HEK293 (cell line): Measurements from ENCODE around the gene EIF4G3.
A peak's percentile ranks its signal among the peaks of the same experiment; 100 is the strongest.

Experiments
- CTCF ChIA-PET: fragments of 350-600 bp; formaldehyde crosslinking; extraction: SDS; loops from one replicate; lab custom pipeline; 2021; ENCODE audit warnings: antibody characterized with exemption; lab: Yijun Ruan, JAX
- POLR2A ChIA-PET: fragments of 300-600 bp; formaldehyde crosslinking; extraction: SDS; loops from one replicate; lab custom pipeline; 2020; ENCODE audit warnings: antibody characterized with exemption, inconsistent platforms; lab: Yijun Ruan, JAX
- H3K27ac ChIP-seq: fragments of 200-500 bp; sonication (Bioruptor generic); 2 replicates; pipeline ENCODE4 v1.5.1; 2014; ENCODE audit warnings: low read depth, low read length, control low read depth, inconsistent platforms; ENCODE audit errors: extremely low read depth
- H3K36me3 ChIP-seq, 2 experiments: fragments of 200-500 bp in 1 of 2; sonication (Bioruptor generic) in 1 of 2; 1 replicate in 1 of 2; 2 replicates in 1 of 2; pipeline ENCODE4 v1.5.1; 2014 to 2017; ENCODE audit warnings: inconsistent platforms in 2 of 2, low read length in 2 of 2; ENCODE audit not compliant: control insufficient read depth in 2 of 2, insufficient read depth in 1 of 2
- H3K4me1 ChIP-seq: fragments of 200-500 bp; sonication (Bioruptor generic); 2 replicates; pipeline ENCODE4 v1.5.1; 2014; ENCODE audit warnings: mild to moderate bottlenecking, low read length, inconsistent platforms; ENCODE audit not compliant: control insufficient read depth, insufficient read depth
- H3K4me3 ChIP-seq: 2 replicates; pipeline ENCODE4 v1.5.1; 2011; ENCODE audit warnings: low read depth, mild to moderate bottlenecking, control low read depth, low read length, moderate library complexity
- H3K9me3 ChIP-seq: fragments of 200-500 bp; sonication (Bioruptor generic); 2 replicates; pipeline ENCODE4 v1.5.1; 2014; ENCODE audit warnings: low read depth, low read length, inconsistent platforms; ENCODE audit not compliant: control insufficient read depth, insufficient read depth
- ATF2 ChIP-seq: fragments of 450-650 bp; formaldehyde crosslinking; IDR thresholded peaks from 2 replicates; pipeline ENCODE4 v1.5.1; 2016; ENCODE audit warnings: missing biosample characterization, missing genetic modification characterization, low read depth
- BCL6B ChIP-seq: fragments of 450-650 bp; formaldehyde crosslinking; IDR thresholded peaks from 2 replicates; pipeline ENCODE4 v1.5.1; 2017; ENCODE audit warnings: missing biosample characterization, missing genetic modification characterization
- GLIS2 ChIP-seq: fragments of 450-650 bp; formaldehyde crosslinking; IDR thresholded peaks from 2 replicates; pipeline ENCODE4 v1.5.1; 2016; ENCODE audit warnings: missing biosample characterization, missing genetic modification characterization
- RBAK ChIP-seq: fragments of 450-650 bp; formaldehyde crosslinking; IDR thresholded peaks from 2 replicates; pipeline ENCODE4 v1.5.1; 2016; ENCODE audit warnings: missing biosample characterization, missing genetic modification characterization
- SCRT1 ChIP-seq: fragments of 450-650 bp; formaldehyde crosslinking; IDR thresholded peaks from 2 replicates; pipeline ENCODE4 v1.5.1; 2016; ENCODE audit warnings: missing biosample characterization, missing genetic modification characterization, borderline replicate concordance
- SP7 ChIP-seq: fragments of 450-650 bp; formaldehyde crosslinking; IDR thresholded peaks from 2 replicates; pipeline ENCODE4 v1.5.1; 2016; ENCODE audit warnings: missing biosample characterization, missing genetic modification characterization
- TRIM28 ChIP-seq: IDR thresholded peaks from 2 replicates; pipeline ENCODE4 v1.6.1; 2011; ENCODE audit warnings: low read length, control low read depth, borderline replicate concordance
- ZFP3 ChIP-seq: fragments of 450-650 bp; formaldehyde crosslinking; IDR thresholded peaks from 2 replicates; pipeline ENCODE4 v1.5.1; 2016; ENCODE audit warnings: low read depth, missing biosample characterization, missing genetic modification characterization
- ZNF16 ChIP-seq: fragments of 450-650 bp; formaldehyde crosslinking; IDR thresholded peaks from 2 replicates; pipeline ENCODE4 v1.5.1; 2016; ENCODE audit warnings: low read depth, missing biosample characterization, missing genetic modification characterization
- ZNF174 ChIP-seq: fragments of 450-650 bp; formaldehyde crosslinking; IDR thresholded peaks from 2 replicates; pipeline ENCODE4 v1.5.0; 2017; ENCODE audit warnings: missing biosample characterization, mild to moderate bottlenecking, missing genetic modification characterization
- ZNF184 ChIP-seq: fragments of 450-650 bp; IDR thresholded peaks from 2 replicates; pipeline ENCODE4 v1.5.1; 2018; ENCODE audit warnings: missing biosample characterization, mild to moderate bottlenecking, missing genetic modification characterization
- ZNF239 ChIP-seq: fragments of 450-650 bp; formaldehyde crosslinking; IDR thresholded peaks from 2 replicates; pipeline ENCODE4 v1.5.1; 2016; ENCODE audit warnings: missing biosample characterization, missing genetic modification characterization
- ZNF292 ChIP-seq: fragments of 450-650 bp; formaldehyde crosslinking; IDR thresholded peaks from 2 replicates; pipeline ENCODE4 v1.5.1; 2016; ENCODE audit warnings: low read depth, missing biosample characterization, missing genetic modification characterization, borderline replicate concordance
- ZNF324 ChIP-seq: fragments of 450-650 bp; formaldehyde crosslinking; IDR thresholded peaks from 2 replicates; pipeline ENCODE4 v1.5.1; 2016; ENCODE audit warnings: missing biosample characterization, missing genetic modification characterization
- ZNF423 ChIP-seq: fragments of 450-650 bp; formaldehyde crosslinking; IDR thresholded peaks from 2 replicates; pipeline ENCODE4 v1.5.1; 2016; ENCODE audit warnings: missing biosample characterization, missing genetic modification characterization
- ZNF501 ChIP-seq: fragments of 450-650 bp; formaldehyde crosslinking; IDR thresholded peaks from 2 replicates; pipeline ENCODE4 v1.5.1; 2016; ENCODE audit warnings: missing biosample characterization, missing genetic modification characterization
- ZNF521 ChIP-seq: fragments of 450-650 bp; formaldehyde crosslinking; IDR thresholded peaks from 2 replicates; pipeline ENCODE4 v1.5.1; 2017; ENCODE audit warnings: missing biosample characterization, mild to moderate bottlenecking, missing genetic modification characterization
- ZNF664 ChIP-seq: fragments of 450-650 bp; formaldehyde crosslinking; IDR thresholded peaks from 2 replicates; pipeline ENCODE4 v1.5.1; 2016; ENCODE audit warnings: missing biosample characterization, missing genetic modification characterization
- ZNF677 ChIP-seq: fragments of 450-650 bp; IDR thresholded peaks from 2 replicates; pipeline ENCODE4 v1.5.0; 2018; ENCODE audit warnings: missing biosample characterization, mild to moderate bottlenecking, missing genetic modification characterization, moderate library complexity
- ZNF701 ChIP-seq: fragments of 450-650 bp; formaldehyde crosslinking; IDR thresholded peaks from 2 replicates; pipeline ENCODE4 v1.5.1; 2016; ENCODE audit warnings: missing biosample characterization, missing genetic modification characterization
- ZNF747 ChIP-seq: fragments of 450-650 bp; formaldehyde crosslinking; IDR thresholded peaks from 2 replicates; pipeline ENCODE4 v1.5.1; 2016; ENCODE audit warnings: missing biosample characterization, missing genetic modification characterization
- TF ChIP-seq, protein P1 (sequence below): fragments of 450-650 bp; formaldehyde crosslinking; IDR thresholded peaks from 2 replicates; pipeline ENCODE4 v1.5.1; 2016; ENCODE audit warnings: missing biosample characterization, missing genetic modification characterization
- TF ChIP-seq, protein P2 (sequence below): fragments of 450-650 bp; formaldehyde crosslinking; optimal IDR thresholded peaks from 2 replicates; pipeline ENCODE3; 2016; ENCODE audit warnings: missing biosample characterization, mild to moderate bottlenecking, missing genetic modification characterization
- TF ChIP-seq, protein P3 (sequence below): fragments of 450-650 bp; formaldehyde crosslinking; IDR thresholded peaks from 2 replicates; pipeline ENCODE4 v1.5.1; 2017; ENCODE audit warnings: missing biosample characterization, missing genetic modification characterization

EIF4G3 gene

GRCh38 chr1:21052034-21052433 is 124.7 kb downstream of the EIF4G3 start:
- Histone ChIP-seq H3K36me3 (peaks cover 0 to 25% of the 10 kb centered on the region in 2 experiments; a peak in 1 of 3 replicates), H3K4me3 (no peak overlapping the region), H3K9me3 (no peaks in the 10 kb centered on the region), H3K27ac (no peak overlapping the region), H3K4me1 (peaks cover 5% of the 10 kb centered on the region)
- ChIA-PET CTCF (interaction anchor here (1.9 kb wide), 1 partner anchor 143 kb away, joined by 5 read pairs; no protein-coding TSS in a partner anchor), POLR2A (no interaction called here)
- TF ChIP-seq SCRT1 (tag by site-specific recombination) (no peak), ZNF501 (tag by site-specific recombination) (no peak), SP7 (tag by site-specific recombination) (no peak), ZNF16 (tag by site-specific recombination) (no peak), BCL6B (tag by site-specific recombination) (no peak), ATF2 (tag by site-specific recombination) (no peak), ZNF521 (no peak), ZNF184 (0 out of 2 replicates have a peak, but pooled peaks have one; percentile 14)

DNA sequence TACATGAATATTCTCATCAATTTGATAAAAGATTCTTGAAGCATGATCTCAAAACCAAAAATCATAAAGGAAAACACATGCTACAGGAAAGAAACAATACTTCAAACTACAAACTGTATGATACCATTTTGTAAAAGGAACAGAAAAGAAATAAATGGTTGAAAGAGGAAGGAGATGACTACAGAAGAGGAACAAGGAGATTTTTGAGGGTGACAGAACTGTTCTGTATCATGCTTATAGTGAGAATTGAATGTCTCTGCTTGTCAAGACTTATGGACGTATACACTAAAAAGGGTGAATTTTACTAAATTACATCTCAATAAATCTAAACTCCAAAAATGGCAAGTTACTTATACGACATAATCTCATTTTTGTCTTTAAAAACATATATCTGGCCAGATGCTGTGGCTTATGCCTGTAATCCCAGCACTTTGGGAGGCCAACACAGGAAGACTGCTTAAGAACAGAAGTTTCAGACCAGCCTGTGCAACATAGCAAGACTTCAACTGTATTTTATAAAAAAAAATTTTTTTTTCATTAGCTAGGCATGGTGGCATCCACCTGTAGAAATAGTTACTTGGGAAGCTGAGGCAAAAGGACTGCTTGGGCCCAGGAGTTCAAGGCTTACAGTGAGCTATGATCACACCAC is 125.4 kb downstream of the EIF4G3 start:
- TF ChIP-seq ZNF747 (tag by site-specific recombination) (no peak), ZNF423 (no peak), ZNF664 (tag by site-specific recombination) (peak; percentile 22; the same call in 1 of the 2 replicates), GLIS2 (tag by site-specific recombination) (no peak), TRIM28 (no peak)
- TF ChIP-seq, protein P1, sequence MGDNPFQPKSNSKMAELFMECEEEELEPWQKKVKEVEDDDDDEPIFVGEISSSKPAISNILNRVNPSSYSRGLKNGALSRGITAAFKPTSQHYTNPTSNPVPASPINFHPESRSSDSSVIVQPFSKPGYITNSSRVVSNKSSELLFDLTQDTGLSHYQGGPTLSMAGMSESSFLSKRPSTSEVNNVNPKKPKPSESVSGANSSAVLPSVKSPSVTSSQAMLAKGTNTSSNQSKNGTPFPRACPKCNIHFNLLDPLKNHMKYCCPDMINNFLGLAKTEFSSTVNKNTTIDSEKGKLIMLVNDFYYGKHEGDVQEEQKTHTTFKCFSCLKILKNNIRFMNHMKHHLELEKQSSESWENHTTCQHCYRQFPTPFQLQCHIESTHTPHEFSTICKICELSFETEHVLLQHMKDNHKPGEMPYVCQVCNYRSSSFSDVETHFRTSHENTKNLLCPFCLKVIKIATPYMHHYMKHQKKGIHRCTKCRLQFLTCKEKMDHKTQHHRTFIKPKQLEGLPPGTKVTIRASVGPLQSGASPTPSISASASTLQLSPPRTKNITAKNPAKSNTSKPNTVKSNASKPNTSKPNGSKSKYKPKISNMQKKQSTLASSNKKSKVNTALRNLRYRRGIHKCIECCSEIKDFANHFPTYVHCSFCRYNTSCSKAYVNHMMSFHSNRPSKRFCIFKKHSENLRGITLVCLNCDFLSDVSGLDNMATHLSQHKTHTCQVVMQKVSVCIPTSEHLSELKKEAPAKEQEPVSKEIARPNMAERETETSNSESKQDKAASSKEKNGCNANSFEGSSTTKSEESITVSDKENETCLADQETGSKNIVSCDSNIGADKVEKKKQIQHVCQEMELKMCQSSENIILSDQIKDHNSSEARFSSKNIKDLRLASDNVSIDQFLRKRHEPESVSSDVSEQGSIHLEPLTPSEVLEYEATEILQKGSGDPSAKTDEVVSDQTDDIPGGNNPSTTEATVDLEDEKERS (tag by site-specific recombination): no peak
- H3K4me3 ChIP-seq: no peak overlapping the region
- H3K36me3 ChIP-seq: peaks cover 0 to 26% of the 10 kb centered on the region in 2 experiments; a peak in 1 of 3 replicates
- no peaks in the 10 kb centered on the region for H3K9me3 ChIP-seq
- ChIA-PET CTCF (interaction anchor here (1.9 kb wide), 1 partner anchor 144 kb away, joined by 5 read pairs; no protein-coding TSS in a partner anchor), POLR2A (no interaction called here)
- no peaks in the 10 kb centered on the region; the same call in 1 of the 2 replicates for H3K4me1 ChIP-seq
- H3K27ac ChIP-seq: no peak overlapping the region

GRCh38 chr1:21050031-21050430 is 126.7 kb downstream of the EIF4G3 start:
- ChIA-PET CTCF (no interaction called here), POLR2A (no interaction called here)
- Histone ChIP-seq H3K4me1 (peaks cover 8% of the 10 kb centered on the region; the same call in 1 of the 2 replicates), H3K27ac (no peak overlapping the region), H3K36me3 (peaks cover 0 to 29% of the 10 kb centered on the region in 2 experiments; a peak in 1 of 3 replicates), H3K9me3 (no peaks in the 10 kb centered on the region), H3K4me3 (no peak overlapping the region)
- no peak for TF ChIP-seq ZNF701
- TF ChIP-seq, protein P2, sequence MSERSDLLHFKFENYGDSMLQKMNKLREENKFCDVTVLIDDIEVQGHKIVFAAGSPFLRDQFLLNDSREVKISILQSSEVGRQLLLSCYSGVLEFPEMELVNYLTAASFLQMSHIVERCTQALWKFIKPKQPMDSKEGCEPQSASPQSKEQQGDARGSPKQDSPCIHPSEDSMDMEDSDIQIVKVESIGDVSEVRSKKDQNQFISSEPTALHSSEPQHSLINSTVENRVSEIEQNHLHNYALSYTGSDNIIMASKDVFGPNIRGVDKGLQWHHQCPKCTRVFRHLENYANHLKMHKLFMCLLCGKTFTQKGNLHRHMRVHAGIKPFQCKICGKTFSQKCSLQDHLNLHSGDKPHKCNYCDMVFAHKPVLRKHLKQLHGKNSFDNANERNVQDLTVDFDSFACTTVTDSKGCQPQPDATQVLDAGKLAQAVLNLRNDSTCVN (tag by site-specific recombination): no peak
- TF ChIP-seq, protein P3, sequence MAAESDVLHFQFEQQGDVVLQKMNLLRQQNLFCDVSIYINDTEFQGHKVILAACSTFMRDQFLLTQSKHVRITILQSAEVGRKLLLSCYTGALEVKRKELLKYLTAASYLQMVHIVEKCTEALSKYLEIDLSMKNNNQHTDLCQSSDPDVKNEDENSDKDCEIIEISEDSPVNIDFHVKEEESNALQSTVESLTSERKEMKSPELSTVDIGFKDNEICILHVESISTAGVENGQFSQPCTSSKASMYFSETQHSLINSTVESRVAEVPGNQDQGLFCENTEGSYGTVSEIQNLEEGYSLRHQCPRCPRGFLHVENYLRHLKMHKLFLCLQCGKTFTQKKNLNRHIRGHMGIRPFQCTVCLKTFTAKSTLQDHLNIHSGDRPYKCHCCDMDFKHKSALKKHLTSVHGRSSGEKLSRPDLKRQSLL: no peak
- no peak for TF ChIP-seq ZFP3 (tag by site-specific recombination)
- no peak for TF ChIP-seq ZNF324
- TF ChIP-seq ZNF174: no peak
- TF ChIP-seq RBAK (tag by site-specific recombination): no peak
- no peak for TF ChIP-seq ZNF677 (tag by site-specific recombination)
- TF ChIP-seq ZNF664 (tag by site-specific recombination): no peak
- TF ChIP-seq ZNF239 (tag by site-specific recombination): no peak
- TF ChIP-seq ZNF292: no peak
